Prostate gland (tissue), 2 donors: Measurements from ENCODE around the gene ELP1. TPM values are rescaled to one million over a fixed set of nuclear protein-coding genes. Genes with fewer than 3 reads are reported as not detected.

ENCODE experiments used
- DNase-seq: peaks from one replicate; pipeline ENCODE4 v3.0.0-alpha.2; 2019; ENCODE audit warnings: low spot score
- H3K27ac ChIP-seq, 2 donors: fragments of 200-600 bp; sonication (generic); 2 replicates each; pipeline ENCODE4 v1.5.1; 2017 to 2019
- H3K27me3 ChIP-seq: fragments of 200-600 bp; sonication (generic); replicated peaks from 2 replicates; pipeline ENCODE4 v1.5.1; 2019; ENCODE audit not compliant: insufficient read depth
- H3K36me3 ChIP-seq, 2 donors: fragments of 200-600 bp; sonication (generic); 1 replicate in 1 of 2; 2 replicates in 1 of 2; pipeline versions ENCODE4 v1.5.1 to v1.8.1; 2017 to 2019
- H3K4me1 ChIP-seq: fragments of 200-600 bp; sonication (generic); replicated peaks from 2 replicates; pipeline ENCODE4 v1.5.1; 2019
- H3K4me3 ChIP-seq, 2 donors: fragments of 200-600 bp; sonication (generic); 2 replicates each; pipeline ENCODE4 v1.5.1; 2017 to 2019
- H3K9me3 ChIP-seq: fragments of 200-600 bp; sonication (generic); 2 replicates; pipeline ENCODE4 v1.5.1; 2017
- POLR2A ChIP-seq: fragments of 450-650 bp; IDR thresholded peaks from one replicate; pipeline ENCODE4 v1.6.1; 2016; ENCODE audit warnings: antibody characterized with exemption, mild to moderate bottlenecking
- POLR2AphosphoS5 ChIP-seq: sonication (generic); formaldehyde crosslinking; IDR thresholded peaks from one replicate; pipeline ENCODE4 v1.6.1; 2017; ENCODE audit warnings: antibody characterized with exemption
- WGBS: methylation state at CpG from one replicate; pipeline ENCODE4 v1.1.5; 2018; 5-methylcytosine and 5-hydroxymethylcytosine counted together
- intact Hi-C: fragments of 100-400 bp; cut with DNase I; formaldehyde crosslinking; loops from one replicate; pipeline ENCODE4 v1.14.2; 2022
- total RNA-seq, 2 donors: library from RNA; depleted of rRNA; stranded (reverse); fragments of >200 nt; gene quantifications; one replicate each; pipeline ENCODE4 v1.1.0, GENCODE V29; 2016
- TF ChIP-seq, protein P1 (sequence below), 4 experiments: fragments of 200-600 bp in 2 of 4; fragments of 450-650 bp in 2 of 4; sonication (generic) in 2 of 4; IDR thresholded peaks; 1 replicate in 3 of 4; 2 replicates in 1 of 4; pipeline ENCODE4 v1.5.1; 2016 to 2019; ENCODE audit warnings: antibody characterized with exemption in 4 of 4, mild to moderate bottlenecking in 2 of 4, moderate library complexity in 2 of 4

The ELP1 gene
- total RNA-seq, 2 donors from 2014 or later, result 18.4 to 30.3 TPM

DNA sequence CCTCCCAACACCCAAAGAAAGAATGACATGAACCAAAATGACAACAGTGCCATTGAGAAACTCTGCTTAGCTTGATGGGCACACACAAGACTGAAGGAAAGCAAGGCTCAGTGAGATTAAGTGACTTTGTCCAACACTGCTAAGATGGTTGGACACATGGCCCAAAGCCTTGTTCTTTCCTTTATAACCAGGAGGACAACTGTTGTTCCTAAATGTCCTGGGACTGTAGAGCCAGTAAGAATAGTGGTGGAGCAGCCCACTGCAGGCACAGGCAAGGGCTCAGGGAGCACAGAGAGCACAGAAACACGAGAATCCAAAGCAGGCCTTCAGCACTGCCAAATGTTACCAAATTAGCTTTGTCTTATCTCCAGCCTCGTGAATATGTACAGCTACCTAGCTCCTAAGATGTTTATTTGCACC is 67.9 kb downstream of the ELP1 start:
- intact Hi-C loops, result no loop called here
- no peak for TF ChIP-seq POLR2AphosphoS5
- TF ChIP-seq, protein P1, sequence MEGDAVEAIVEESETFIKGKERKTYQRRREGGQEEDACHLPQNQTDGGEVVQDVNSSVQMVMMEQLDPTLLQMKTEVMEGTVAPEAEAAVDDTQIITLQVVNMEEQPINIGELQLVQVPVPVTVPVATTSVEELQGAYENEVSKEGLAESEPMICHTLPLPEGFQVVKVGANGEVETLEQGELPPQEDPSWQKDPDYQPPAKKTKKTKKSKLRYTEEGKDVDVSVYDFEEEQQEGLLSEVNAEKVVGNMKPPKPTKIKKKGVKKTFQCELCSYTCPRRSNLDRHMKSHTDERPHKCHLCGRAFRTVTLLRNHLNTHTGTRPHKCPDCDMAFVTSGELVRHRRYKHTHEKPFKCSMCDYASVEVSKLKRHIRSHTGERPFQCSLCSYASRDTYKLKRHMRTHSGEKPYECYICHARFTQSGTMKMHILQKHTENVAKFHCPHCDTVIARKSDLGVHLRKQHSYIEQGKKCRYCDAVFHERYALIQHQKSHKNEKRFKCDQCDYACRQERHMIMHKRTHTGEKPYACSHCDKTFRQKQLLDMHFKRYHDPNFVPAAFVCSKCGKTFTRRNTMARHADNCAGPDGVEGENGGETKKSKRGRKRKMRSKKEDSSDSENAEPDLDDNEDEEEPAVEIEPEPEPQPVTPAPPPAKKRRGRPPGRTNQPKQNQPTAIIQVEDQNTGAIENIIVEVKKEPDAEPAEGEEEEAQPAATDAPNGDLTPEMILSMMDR (IDR thresholded peaks at IDR 0.05), result no peak
- TF ChIP-seq POLR2A, result no peak

DNA sequence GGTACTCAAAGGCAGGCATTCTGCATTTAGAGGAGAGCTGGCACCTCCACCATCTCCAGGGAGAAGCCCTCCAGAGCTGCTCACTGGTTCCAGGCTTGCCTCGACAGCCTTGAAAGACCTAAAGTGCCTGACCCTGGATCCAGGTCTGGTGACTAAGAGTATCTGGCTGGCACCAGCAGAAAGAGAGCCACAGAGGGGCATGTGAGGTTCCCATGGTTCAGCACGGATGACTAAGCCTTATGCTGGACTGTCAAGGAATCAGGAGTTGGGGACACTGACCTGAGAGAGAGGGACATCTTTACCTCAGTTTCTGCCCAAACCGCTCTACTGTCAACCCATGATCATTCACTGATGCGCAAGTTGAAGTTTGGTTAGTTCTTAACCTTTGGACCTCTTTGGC is 68.9 kb downstream of the ELP1 start:
- no peaks in the 10 kb centered on the region for H3K4me1 ChIP-seq
- H3K27me3 ChIP-seq, result no peaks in the 10 kb centered on the region
- no peak for DNase-seq
- no peak for TF ChIP-seq POLR2A
- TF ChIP-seq, protein P1 (IDR thresholded peaks at IDR 0.05), result no peak
- TF ChIP-seq POLR2AphosphoS5, result no peak
- H3K9me3 ChIP-seq, result no peaks in the 10 kb centered on the region
- intact Hi-C loops, result no loop called here
- 87% methylated on average over 4 of the region's 4 CpGs for WGBS
- H3K4me3 ChIP-seq, result no peak overlapping the region
- no peak overlapping the region for H3K27ac ChIP-seq
- no peaks in the 10 kb centered on the region for H3K36me3 ChIP-seq

More for the DNA sequence above, 67.9 kb downstream of the ELP1 start:
- Histone ChIP-seq H3K27me3 (no peaks in the 10 kb centered on the region), H3K27ac (no peak overlapping the region), H3K9me3 (no peaks in the 10 kb centered on the region), H3K4me1 (no peaks in the 10 kb centered on the region), H3K36me3 (no peaks in the 10 kb centered on the region), H3K4me3 (no peak overlapping the region)
- 77% methylated on average over 2 of the region's 2 CpGs for WGBS
- no peak for DNase-seq

DNA sequence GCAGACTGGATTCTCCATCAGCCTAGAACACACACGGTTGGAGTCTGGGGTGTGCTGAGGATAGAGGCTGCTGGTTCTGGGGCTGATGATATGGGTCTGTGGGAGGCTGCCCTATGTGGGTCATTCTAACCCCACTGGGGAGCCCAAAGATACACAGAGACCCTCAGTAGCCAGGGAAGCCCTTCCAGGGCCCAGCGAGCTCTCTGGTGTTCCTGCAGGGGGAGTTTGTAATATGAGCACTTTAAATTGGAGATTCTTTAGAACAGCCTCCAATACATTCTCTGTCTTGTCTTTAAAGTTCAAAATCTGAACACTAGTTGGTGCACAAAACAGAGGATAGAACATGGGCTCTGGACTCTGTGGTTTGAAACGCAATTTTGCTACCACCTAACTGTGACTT is 69.5 kb downstream of the ELP1 start:
- no peak overlapping the region for H3K27ac ChIP-seq
- DNase-seq, result no peak
- no peaks in the 10 kb centered on the region for H3K4me1 ChIP-seq
- no peaks in the 10 kb centered on the region for H3K27me3 ChIP-seq
- H3K9me3 ChIP-seq, result no peaks in the 10 kb centered on the region
- intact Hi-C loops, result no loop called here
- H3K4me3 ChIP-seq, result no peak overlapping the region
- TF ChIP-seq POLR2AphosphoS5 (no peak), POLR2A (no peak)
- TF ChIP-seq, protein P1 (IDR thresholded peaks at IDR 0.05), result no peak
- H3K36me3 ChIP-seq, result no peaks in the 10 kb centered on the region
- WGBS, result 73% methylated on average over 3 of the region's 3 CpGs

DNA sequence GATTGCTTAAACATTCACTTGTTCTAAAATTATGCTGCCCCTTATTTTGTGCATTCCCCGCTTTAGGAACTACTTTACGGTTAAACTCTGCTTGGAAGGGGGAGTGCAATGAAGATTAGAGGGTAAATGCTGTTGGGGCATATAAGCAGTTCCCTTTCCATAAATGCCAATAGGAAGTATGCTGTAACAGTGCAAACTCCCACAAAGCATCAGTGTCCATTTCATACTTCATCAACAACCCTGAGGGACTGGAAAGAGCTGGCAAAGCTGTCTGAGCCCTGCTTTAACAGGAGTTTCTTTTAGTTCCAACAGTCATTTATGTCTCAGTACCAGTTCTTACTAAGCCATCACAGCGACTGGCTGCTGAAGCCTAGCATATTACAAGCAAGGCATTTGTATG is 70.0 kb downstream of the ELP1 start:
- Histone ChIP-seq H3K36me3 (no peaks in the 10 kb centered on the region), H3K27me3 (no peaks in the 10 kb centered on the region), H3K27ac (no peak overlapping the region), H3K4me1 (no peaks in the 10 kb centered on the region), H3K9me3 (no peaks in the 10 kb centered on the region), H3K4me3 (no peak overlapping the region)
- no peak for DNase-seq
- WGBS, result 93% methylated on average over 3 of the region's 3 CpGs
- TF ChIP-seq, protein P1 (IDR thresholded peaks at IDR 0.05), result no peak
- TF ChIP-seq POLR2AphosphoS5 (no peak), POLR2A (no peak)
- intact Hi-C loops, result no loop called here

DNA sequence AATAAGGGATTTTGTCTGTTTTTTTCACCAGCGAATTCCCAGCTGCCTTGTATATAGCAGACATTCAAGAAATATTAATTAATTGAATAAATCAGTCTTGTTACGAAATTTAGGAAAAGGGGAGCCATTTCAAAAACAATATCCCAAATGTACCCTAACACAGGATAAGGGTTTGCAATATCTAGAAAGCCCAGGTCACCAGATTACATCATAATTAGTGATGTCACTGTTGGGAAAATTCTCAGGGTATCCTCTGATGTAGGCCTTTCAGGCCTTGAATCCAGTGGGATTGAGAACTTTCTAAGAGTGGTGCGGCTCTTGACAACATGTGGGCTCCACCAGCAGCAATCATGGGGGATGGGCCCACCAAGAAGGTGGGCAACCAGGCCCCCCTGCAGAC is 71.9 kb downstream of the ELP1 start, which contains the start of gene ACTL7A:
ACTL7A (plus strand) TSS at position 270 of the 400 bp plus-strand sequence; CDS start at position 327, 57 bp downstream.
- Histone ChIP-seq H3K4me3 (no peak within 1 kb of the TSS), H3K36me3 (no peaks in the 10 kb centered on the region), H3K27me3 (no peaks in the 10 kb centered on the region), H3K4me1 (no peaks in the 10 kb centered on the region), H3K9me3 (no peaks in the 10 kb centered on the region), H3K27ac (no peak within 1 kb of the TSS)
- WGBS, result 98% methylated on average over 3 of the region's 3 CpGs
- TF ChIP-seq POLR2AphosphoS5, result no peak
- no peak for TF ChIP-seq POLR2A
- TF ChIP-seq, protein P1 (IDR thresholded peaks at IDR 0.05), result no peak
- intact Hi-C loops, result no loop called here
- DNase-seq, result no peak
